ENCODE measurements around the gene PHLDA2. TPM values are rescaled to one million over a fixed set of nuclear protein-coding genes. Genes with fewer than 3 reads are reported as not detected.

The PHLDA2 gene
- total and polyA plus RNA-seq, 2 donors from 2014 or later: 9.0 to 19.7 TPM

GRCh38 chr11:2881981-2882375 is 47.2 kb downstream of the PHLDA2 start:
- Histone ChIP-seq H3K27me3 (ENCODE audit: control insufficient read depth, insufficient read depth, low read length) (no peaks in the 10 kb centered on the region), H3K4me3 (ENCODE audit: low read length in 3 of 3) (no peak overlapping the region), H3K27ac (ENCODE audit: low read depth in 2 of 2, low read length in 2 of 2) (no peak overlapping the region), H3K9me3 (ENCODE audit: control insufficient read depth in 2 of 3, insufficient read depth in 1 of 3, low read length in 3 of 3) (no peaks in the 10 kb centered on the region), H3K36me3 (ENCODE audit: control insufficient read depth in 2 of 3, insufficient read depth in 3 of 3, low read length in 3 of 3) (no peaks in the 10 kb centered on the region), H3K9ac (ENCODE audit: low read length in 3 of 3) (no peak overlapping the region), H3K4me1 (ENCODE audit: control insufficient read depth in 2 of 3, insufficient read depth in 2 of 3, low read depth in 1 of 3, low read length in 3 of 3) (peaks cover 0 to 12% (median 3%) of the 10 kb centered on the region in 3 donors)
- intact Hi-C loops (cut with DNase I): loop anchor here (10.0 kb wide), 1 partner anchor 457 kb away; no protein-coding TSS in a partner anchor
- FAIRE-seq (no peak), DNase-seq (peak in 1 of 5 donors; percentile 59)
- TF ChIP-seq, protein P1, sequence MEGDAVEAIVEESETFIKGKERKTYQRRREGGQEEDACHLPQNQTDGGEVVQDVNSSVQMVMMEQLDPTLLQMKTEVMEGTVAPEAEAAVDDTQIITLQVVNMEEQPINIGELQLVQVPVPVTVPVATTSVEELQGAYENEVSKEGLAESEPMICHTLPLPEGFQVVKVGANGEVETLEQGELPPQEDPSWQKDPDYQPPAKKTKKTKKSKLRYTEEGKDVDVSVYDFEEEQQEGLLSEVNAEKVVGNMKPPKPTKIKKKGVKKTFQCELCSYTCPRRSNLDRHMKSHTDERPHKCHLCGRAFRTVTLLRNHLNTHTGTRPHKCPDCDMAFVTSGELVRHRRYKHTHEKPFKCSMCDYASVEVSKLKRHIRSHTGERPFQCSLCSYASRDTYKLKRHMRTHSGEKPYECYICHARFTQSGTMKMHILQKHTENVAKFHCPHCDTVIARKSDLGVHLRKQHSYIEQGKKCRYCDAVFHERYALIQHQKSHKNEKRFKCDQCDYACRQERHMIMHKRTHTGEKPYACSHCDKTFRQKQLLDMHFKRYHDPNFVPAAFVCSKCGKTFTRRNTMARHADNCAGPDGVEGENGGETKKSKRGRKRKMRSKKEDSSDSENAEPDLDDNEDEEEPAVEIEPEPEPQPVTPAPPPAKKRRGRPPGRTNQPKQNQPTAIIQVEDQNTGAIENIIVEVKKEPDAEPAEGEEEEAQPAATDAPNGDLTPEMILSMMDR (IDR thresholded peaks at IDR 0.05; ENCODE audit: borderline replicate concordance, extremely low read depth, insufficient read depth): no peak

GRCh38 chr11:2881076-2881980 is 47.9 kb downstream of the PHLDA2 start:
- Histone ChIP-seq H3K9me3 (ENCODE audit: control insufficient read depth in 2 of 3, insufficient read depth in 1 of 3, low read length in 3 of 3) (no peaks in the 10 kb centered on the region), H3K27me3 (ENCODE audit: control insufficient read depth, insufficient read depth, low read length) (no peaks in the 10 kb centered on the region), H3K4me1 (ENCODE audit: control insufficient read depth in 2 of 3, insufficient read depth in 2 of 3, low read depth in 1 of 3, low read length in 3 of 3) (peaks cover 0 to 12% (median 0%) of the 10 kb centered on the region in 3 donors), H3K27ac (ENCODE audit: low read depth in 2 of 2, low read length in 2 of 2) (no peak overlapping the region), H3K9ac (ENCODE audit: low read length in 3 of 3) (no peak overlapping the region), H3K4me3 (ENCODE audit: low read length in 3 of 3) (no peak overlapping the region), H3K36me3 (ENCODE audit: control insufficient read depth in 2 of 3, insufficient read depth in 3 of 3, low read length in 3 of 3) (no peaks in the 10 kb centered on the region)
- intact Hi-C loops (cut with DNase I): loop anchor here (10.0 kb wide), 1 partner anchor 457 kb away; no protein-coding TSS in a partner anchor
- no peak for FAIRE-seq
- TF ChIP-seq, protein P1 (IDR thresholded peaks at IDR 0.05; ENCODE audit: borderline replicate concordance, extremely low read depth, insufficient read depth): no peak
- no peak for DNase-seq

- TF ChIP-seq, protein P1 (IDR thresholded peaks at IDR 0.05; ENCODE audit: borderline replicate concordance, extremely low read depth, insufficient read depth): no peak
- Histone ChIP-seq H3K4me1 (ENCODE audit: control insufficient read depth in 2 of 3, insufficient read depth in 2 of 3, low read depth in 1 of 3, low read length in 3 of 3) (peaks cover 0 to 10% (median 0%) of the 10 kb centered on the region in 3 donors), H3K9ac (ENCODE audit: low read length in 3 of 3) (no peak overlapping the region), H3K27me3 (ENCODE audit: control insufficient read depth, insufficient read depth, low read length) (no peaks in the 10 kb centered on the region), H3K36me3 (ENCODE audit: control insufficient read depth in 2 of 3, insufficient read depth in 3 of 3, low read length in 3 of 3) (no peaks in the 10 kb centered on the region), H3K4me3 (ENCODE audit: low read length in 3 of 3) (no peak overlapping the region), H3K9me3 (ENCODE audit: control insufficient read depth in 2 of 3, insufficient read depth in 1 of 3, low read length in 3 of 3) (no peaks in the 10 kb centered on the region), H3K27ac (ENCODE audit: low read depth in 2 of 2, low read length in 2 of 2) (no peak overlapping the region)
- no peak for DNase-seq
- intact Hi-C loops (cut with DNase I): loop anchor here (10.0 kb wide), 1 partner anchor 456 kb away; no protein-coding TSS in a partner anchor
- no peak for FAIRE-seq
Measured at GRCh38 chr11:2880646-2881045, 48.6 kb downstream of the PHLDA2 start.
